ENCODE data around the gene COL4A1.
A peak's percentile ranks its signal among the peaks of the same experiment; 100 is the strongest.

COL4A1 gene

DNA sequence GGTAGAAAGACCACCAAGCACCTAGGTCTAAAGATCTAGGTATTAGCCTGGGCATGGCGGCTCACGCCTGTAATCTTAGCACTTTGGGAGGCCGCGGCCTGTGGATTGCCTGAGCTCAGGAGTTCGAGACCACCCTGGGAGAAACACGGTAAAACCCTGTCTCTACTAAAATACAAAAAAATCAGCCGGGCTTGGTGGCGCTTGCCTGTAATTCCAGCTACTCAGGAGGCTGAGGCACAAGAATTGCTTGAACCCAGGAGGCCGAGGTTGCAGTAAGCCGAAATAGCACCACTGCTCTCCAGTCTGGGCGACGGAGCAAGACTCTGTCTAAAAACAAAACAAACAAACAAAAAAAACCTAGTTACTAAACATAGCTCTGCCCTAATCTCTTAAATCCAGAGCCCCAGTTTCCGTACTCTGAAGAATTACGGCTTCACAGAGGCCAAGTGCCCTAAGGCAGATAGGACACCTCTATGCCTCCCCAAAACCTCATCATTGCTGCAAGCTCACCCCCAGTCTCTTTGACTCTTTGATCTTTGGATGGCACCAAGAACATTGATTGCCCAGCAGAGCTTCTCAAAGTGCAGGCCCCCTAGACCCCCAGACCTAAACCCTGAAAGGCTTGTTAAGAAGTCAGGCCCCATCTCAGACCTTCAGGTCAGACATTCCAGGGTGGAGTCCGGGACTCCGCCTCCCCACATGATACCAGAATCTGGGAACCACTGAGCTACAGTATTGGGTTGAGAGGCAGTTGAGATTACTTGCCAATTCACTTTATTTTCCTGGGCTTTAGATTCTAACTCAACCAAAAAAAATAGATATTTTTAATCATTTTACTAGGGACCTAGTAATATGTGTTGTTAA is 2.9 kb upstream of the COL4A1 start:
- H3K4me3 ChIP-seq (ENCODE audit: control insufficient read depth, low read depth, low read length), result no peak overlapping the region
- no peak for DNase-seq (ENCODE audit: low read depth)

DNA sequence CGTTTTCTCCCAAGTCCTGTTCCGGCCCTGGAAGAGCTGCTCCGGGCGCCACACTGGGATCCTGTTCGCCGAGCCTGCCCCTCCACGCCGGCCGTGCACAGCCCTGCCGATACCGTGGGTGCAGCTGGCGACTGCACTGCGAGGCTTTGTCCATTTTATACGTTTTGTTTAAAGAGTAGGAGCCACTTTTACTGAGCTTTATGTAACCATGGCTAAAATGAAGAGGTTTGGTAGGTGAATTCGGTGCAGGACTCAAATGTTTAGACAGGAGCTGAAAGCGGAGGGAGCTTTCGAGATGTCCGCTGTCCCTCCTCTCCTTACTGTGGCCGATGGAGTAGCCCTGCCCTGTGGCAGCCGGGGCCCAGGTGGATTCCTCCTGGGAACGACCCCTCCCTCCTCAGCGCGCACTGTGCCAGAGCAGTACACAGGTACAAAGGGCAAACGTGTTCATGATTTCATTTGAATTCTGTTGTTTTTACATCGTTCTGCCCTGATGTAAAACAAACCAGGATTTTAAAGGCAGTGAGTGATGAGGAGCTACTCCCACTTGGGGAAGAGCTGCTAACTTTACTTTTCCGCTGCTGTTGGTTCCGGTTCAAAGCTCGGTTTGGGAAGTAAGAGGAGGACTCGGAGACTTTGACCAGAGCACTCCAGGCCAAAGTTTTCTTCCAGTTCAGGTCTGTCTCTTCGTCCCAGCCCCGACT is 1.9 kb upstream of the COL4A1 start:
- DNase-seq (ENCODE audit: low read depth), result no peak
- TF ChIP-seq, protein P1, sequence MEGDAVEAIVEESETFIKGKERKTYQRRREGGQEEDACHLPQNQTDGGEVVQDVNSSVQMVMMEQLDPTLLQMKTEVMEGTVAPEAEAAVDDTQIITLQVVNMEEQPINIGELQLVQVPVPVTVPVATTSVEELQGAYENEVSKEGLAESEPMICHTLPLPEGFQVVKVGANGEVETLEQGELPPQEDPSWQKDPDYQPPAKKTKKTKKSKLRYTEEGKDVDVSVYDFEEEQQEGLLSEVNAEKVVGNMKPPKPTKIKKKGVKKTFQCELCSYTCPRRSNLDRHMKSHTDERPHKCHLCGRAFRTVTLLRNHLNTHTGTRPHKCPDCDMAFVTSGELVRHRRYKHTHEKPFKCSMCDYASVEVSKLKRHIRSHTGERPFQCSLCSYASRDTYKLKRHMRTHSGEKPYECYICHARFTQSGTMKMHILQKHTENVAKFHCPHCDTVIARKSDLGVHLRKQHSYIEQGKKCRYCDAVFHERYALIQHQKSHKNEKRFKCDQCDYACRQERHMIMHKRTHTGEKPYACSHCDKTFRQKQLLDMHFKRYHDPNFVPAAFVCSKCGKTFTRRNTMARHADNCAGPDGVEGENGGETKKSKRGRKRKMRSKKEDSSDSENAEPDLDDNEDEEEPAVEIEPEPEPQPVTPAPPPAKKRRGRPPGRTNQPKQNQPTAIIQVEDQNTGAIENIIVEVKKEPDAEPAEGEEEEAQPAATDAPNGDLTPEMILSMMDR (IDR thresholded peaks at IDR 0.05; ENCODE audit: control insufficient read depth, insufficient read depth, low read depth, low read length, missing control alignments), result no peak
- H3K4me3 ChIP-seq (ENCODE audit: control insufficient read depth, low read depth, low read length), result peak overlapping the region; percentile 63

More for the DNA sequence above, 2.9 kb upstream of the COL4A1 start:
- TF ChIP-seq, protein P1 (IDR thresholded peaks at IDR 0.05; ENCODE audit: control insufficient read depth, insufficient read depth, low read depth, low read length, missing control alignments), result no peak

DNA sequence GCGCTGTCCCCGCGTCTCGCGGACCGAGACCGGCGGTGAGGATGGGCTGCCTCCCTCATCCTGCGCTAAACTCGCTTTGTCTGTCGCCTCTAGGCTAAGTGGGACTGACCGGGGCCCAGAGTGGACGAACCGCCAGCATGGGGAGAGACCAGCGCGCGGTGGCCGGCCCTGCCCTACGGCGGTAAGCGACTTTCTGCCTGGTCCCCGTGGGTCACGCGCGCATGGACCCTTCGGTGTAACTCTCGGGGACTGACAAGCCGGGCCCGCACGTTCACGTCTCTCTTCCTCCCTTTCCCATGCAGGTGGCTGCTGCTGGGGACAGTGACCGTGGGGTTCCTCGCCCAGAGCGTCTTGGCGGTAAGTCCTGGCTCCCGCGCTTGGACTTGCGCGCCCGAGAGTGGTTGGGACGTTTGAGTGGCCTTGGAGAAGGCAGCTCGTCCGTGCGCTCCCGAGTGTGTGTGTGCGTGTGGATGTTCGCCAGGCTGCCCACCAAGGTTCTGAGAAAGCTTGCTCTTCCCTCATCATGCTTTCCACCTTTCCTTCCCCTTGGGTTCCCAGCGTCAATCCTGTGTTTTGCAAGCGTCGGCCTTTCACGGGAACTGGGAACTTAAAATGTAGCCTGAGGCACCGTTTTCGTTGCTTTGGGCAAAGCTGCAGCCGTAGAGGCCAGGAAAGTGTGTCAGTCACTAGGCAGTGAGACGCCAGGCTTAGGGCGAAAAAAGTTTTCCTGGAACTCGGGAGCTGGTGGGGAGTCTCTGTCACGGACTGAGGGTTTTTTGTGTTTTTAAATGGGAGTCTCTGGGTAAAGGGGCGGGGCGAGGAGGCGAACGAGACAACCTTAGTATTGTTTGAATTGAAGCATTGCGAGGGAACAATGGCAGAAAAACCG is 1.1 kb upstream of the COL4A1 start:
- H3K4me3 ChIP-seq (ENCODE audit: control insufficient read depth, low read depth, low read length), result peak overlapping the region; percentile 63
- TF ChIP-seq, protein P1 (IDR thresholded peaks at IDR 0.05; ENCODE audit: control insufficient read depth, insufficient read depth, low read depth, low read length, missing control alignments), result no peak
- DNase-seq (ENCODE audit: low read depth), result no peak

DNA sequence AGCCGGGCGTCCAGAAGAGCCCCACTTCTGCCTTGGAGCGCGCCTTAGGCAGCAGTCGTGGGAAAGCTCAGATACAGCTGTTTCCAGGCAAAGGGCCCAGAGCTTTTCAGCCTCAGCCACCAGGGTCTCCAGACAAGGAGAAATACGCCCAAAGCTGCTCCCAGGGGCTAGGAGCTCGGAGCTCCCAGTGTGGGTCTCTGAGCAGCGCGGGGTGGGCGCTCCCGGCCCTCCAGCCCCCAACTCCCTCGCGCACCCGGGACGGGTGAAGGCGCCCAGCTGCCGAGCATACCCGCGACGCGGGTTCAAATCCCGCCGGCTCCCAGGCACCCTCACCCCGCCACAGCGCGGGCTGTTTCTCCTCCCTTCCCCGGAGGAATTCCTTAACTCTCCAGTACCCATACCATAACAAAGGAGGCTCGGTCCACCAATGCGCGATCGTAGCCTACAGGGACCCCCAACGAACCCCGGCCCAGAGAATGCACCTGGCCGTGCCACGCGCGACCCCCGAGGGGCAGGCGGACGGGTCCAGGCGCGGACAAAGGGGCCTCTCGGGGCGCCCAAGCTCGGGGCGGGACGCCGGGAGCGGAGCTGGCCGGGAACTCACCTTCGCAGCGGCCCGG is 507 bp downstream of the COL4A1 start:
- H3K4me3 ChIP-seq (ENCODE audit: control insufficient read depth, low read depth, low read length), result peak overlapping the region; percentile 63

DNA sequence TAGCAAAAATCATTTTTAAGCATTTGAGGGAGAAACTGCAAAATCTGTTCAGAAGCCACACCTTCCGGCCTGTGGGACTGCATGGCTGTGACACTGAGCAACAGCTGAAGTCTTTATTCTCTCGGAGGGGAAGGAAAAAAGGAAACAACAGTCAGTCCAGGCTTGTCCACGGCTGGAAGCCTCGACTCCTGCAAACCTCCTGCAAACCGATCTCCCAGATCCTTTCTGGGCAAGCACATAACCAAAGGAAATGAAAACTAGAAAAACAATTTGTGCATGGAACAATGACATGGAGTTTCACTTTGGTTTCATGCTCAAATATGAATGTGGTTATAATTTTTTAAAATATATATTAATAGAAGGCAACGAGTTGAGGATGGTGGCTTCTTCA is 1.0 kb downstream of the COL4A1 start:
- TF ChIP-seq, protein P1 (IDR thresholded peaks at IDR 0.05; ENCODE audit: control insufficient read depth, insufficient read depth, low read depth, low read length, missing control alignments), result no peak
- DNase-seq (ENCODE audit: low read depth), result no peak
- peak overlapping the region; percentile 63 for H3K4me3 ChIP-seq (ENCODE audit: control insufficient read depth, low read depth, low read length)

More for the DNA sequence above, 507 bp downstream of the COL4A1 start:
- TF ChIP-seq, protein P1 (IDR thresholded peaks at IDR 0.05; ENCODE audit: control insufficient read depth, insufficient read depth, low read depth, low read length, missing control alignments), result no peak
- DNase-seq (ENCODE audit: low read depth), result no peak

DNA sequence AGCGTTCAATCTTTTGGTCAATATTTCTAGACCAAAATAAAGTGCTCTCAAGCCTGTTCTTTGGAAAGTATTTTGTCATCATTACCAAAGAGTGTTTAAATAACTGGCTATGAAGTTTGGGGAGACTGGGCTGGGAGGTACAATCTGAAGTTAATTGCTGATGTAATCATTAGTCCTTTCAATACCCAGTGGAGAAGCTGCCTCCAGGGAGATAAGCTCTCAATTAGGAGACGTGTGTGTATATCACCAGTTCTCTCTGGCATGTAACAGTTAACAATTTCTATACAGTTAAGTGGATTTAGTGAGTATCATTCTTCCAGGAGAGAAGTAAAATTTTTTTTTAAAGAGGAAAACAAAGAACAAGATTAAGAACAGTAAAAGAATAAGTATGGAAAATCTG is 1.4 kb downstream of the COL4A1 start:
- DNase-seq (ENCODE audit: low read depth), result no peak
- H3K4me3 ChIP-seq (ENCODE audit: control insufficient read depth, low read depth, low read length), result no peak overlapping the region; the same call in 1 of the 2 replicates
- TF ChIP-seq, protein P1 (IDR thresholded peaks at IDR 0.05; ENCODE audit: control insufficient read depth, insufficient read depth, low read depth, low read length, missing control alignments), result no peak

All from AG09309 (cell line).